ENCODE measurements around the gene FARP1.

FARP1 gene

GRCh38 chr13:98173431-98174152, 30.7 kb downstream of the FARP1 start:
- POLR2A ChIA-PET = interaction anchor here (0.6 kb wide), 2 partner anchors 28 to 47 kb away, joined by 3 read pairs; no protein-coding TSS in a partner anchor
- CTCF ChIA-PET = interaction anchor here (1.1 kb wide), 2 partner anchors 12 to 224 kb away, joined by 3 read pairs; no protein-coding TSS in a partner anchor

GRCh38 chr13:98174307-98174706, 31.4 kb downstream of the FARP1 start:
- H3K27ac ChIP-seq (ENCODE audit: extremely low read depth, low read depth, low read length) = no peak overlapping the region
- no peak overlapping the region for H3K4me3 ChIP-seq (ENCODE audit: low read depth, low read length)
- POLR2A ChIA-PET = interaction anchor here (0.6 kb wide), 2 partner anchors 28 to 48 kb away, joined by 3 read pairs; no protein-coding TSS in a partner anchor
- peaks cover 0 to 3% of the 10 kb centered on the region in 2 experiments; a peak in 1 of 3 replicates for H3K36me3 ChIP-seq (ENCODE audit: control insufficient read depth in 2 of 2, insufficient read depth in 1 of 2, low read length in 2 of 2)
- peak; percentile 57; the same call in 1 of the 2 replicates for TF ChIP-seq FEZF1 (tag by site-specific recombination; IDR thresholded peaks at IDR 0.05)
- TF ChIP-seq HOXD13 (CRISPR knock-in tag; IDR thresholded peaks at IDR 0.05; ENCODE audit: borderline replicate concordance) = no peak
- H3K4me1 ChIP-seq (ENCODE audit: control insufficient read depth, insufficient read depth, low read length) = peaks cover 24% of the 10 kb centered on the region
- CTCF ChIA-PET = interaction anchor here (1.1 kb wide), 2 partner anchors 13 to 224 kb away, joined by 3 read pairs; no protein-coding TSS in a partner anchor
- H3K9me3 ChIP-seq (ENCODE audit: control insufficient read depth, insufficient read depth, low read depth, low read length) = no peaks in the 10 kb centered on the region

More at GRCh38 chr13:98173431-98174152, 30.7 kb downstream of the FARP1 start:
- H3K27ac ChIP-seq (ENCODE audit: extremely low read depth, low read depth, low read length) = no peak overlapping the region
- H3K4me3 ChIP-seq (ENCODE audit: low read depth, low read length) = no peak overlapping the region
- no peak for TF ChIP-seq RBAK (tag by site-specific recombination; IDR thresholded peaks at IDR 0.05)
- peak; percentile 37 for TF ChIP-seq FEZF1 (tag by site-specific recombination; IDR thresholded peaks at IDR 0.05)
- no peak for TF ChIP-seq ZNF366 (tag by site-specific recombination; conservative IDR thresholded peaks at IDR 0.05)
- TF ChIP-seq ZNF514 (tag by site-specific recombination; IDR thresholded peaks at IDR 0.05) = no peak
- H3K36me3 ChIP-seq (ENCODE audit: control insufficient read depth in 2 of 2, insufficient read depth in 1 of 2, low read length in 2 of 2) = peaks cover 0 to 3% of the 10 kb centered on the region in 2 experiments; a peak in 1 of 3 replicates
- peaks cover 24% of the 10 kb centered on the region for H3K4me1 ChIP-seq (ENCODE audit: control insufficient read depth, insufficient read depth, low read length)
- H3K9me3 ChIP-seq (ENCODE audit: control insufficient read depth, insufficient read depth, low read depth, low read length) = no peaks in the 10 kb centered on the region

GRCh38 chr13:98175043-98175442, 32.1 kb downstream of the FARP1 start:
- ChIA-PET CTCF (interaction anchor here (1.1 kb wide), 1 partner anchor 14 kb away, joined by 3 read pairs; no protein-coding TSS in a partner anchor), POLR2A (no interaction called here)
- H3K27ac ChIP-seq (ENCODE audit: extremely low read depth, low read depth, low read length) = no peak overlapping the region
- TF ChIP-seq IKZF3 (tag by site-specific recombination; IDR thresholded peaks at IDR 0.05) (no peak), ZNF221 (tag by site-specific recombination; IDR thresholded peaks at IDR 0.05; ENCODE audit: borderline replicate concordance) (no peak), SCRT2 (tag by site-specific recombination; IDR thresholded peaks at IDR 0.05) (peak; percentile 47; the same call in 1 of the 2 replicates), ZSCAN16 (tag by site-specific recombination; IDR thresholded peaks at IDR 0.05) (no peak)
- peaks cover 24% of the 10 kb centered on the region for H3K4me1 ChIP-seq (ENCODE audit: control insufficient read depth, insufficient read depth, low read length)
- H3K4me3 ChIP-seq (ENCODE audit: low read depth, low read length) = no peak overlapping the region
- no peaks in the 10 kb centered on the region for H3K9me3 ChIP-seq (ENCODE audit: control insufficient read depth, insufficient read depth, low read depth, low read length)
- H3K36me3 ChIP-seq (ENCODE audit: control insufficient read depth in 2 of 2, insufficient read depth in 1 of 2, low read length in 2 of 2) = peaks cover 0 to 3% of the 10 kb centered on the region in 2 experiments; a peak in 1 of 3 replicates

GRCh38 chr13:98175823-98176222, 32.9 kb downstream of the FARP1 start:
- POLR2A ChIA-PET = no interaction called here
- Histone ChIP-seq H3K4me3 (ENCODE audit: low read depth, low read length) (no peak overlapping the region), H3K36me3 (ENCODE audit: control insufficient read depth in 2 of 2, insufficient read depth in 1 of 2, low read length in 2 of 2) (peaks cover 0 to 3% of the 10 kb centered on the region in 2 experiments; a peak in 1 of 3 replicates), H3K4me1 (ENCODE audit: control insufficient read depth, insufficient read depth, low read length) (peaks cover 24% of the 10 kb centered on the region), H3K27ac (ENCODE audit: extremely low read depth, low read depth, low read length) (no peak overlapping the region), H3K9me3 (ENCODE audit: control insufficient read depth, insufficient read depth, low read depth, low read length) (no peaks in the 10 kb centered on the region)
- no peak for TF ChIP-seq ZNF324 (tag by site-specific recombination; IDR thresholded peaks at IDR 0.05)
- TF ChIP-seq ZNF223 (tag by site-specific recombination; IDR thresholded peaks at IDR 0.05) = no peak
- TF ChIP-seq ZNF37A (tag by site-specific recombination; IDR thresholded peaks at IDR 0.05) = no peak
- CTCF ChIA-PET = no interaction called here

- Histone ChIP-seq H3K27ac (ENCODE audit: extremely low read depth, low read depth, low read length) (no peak within 1 kb of the TSS), H3K9me3 (ENCODE audit: control insufficient read depth, insufficient read depth, low read depth, low read length) (no peaks in the 10 kb centered on the region), H3K4me3 (ENCODE audit: low read depth, low read length) (no peak within 1 kb of the TSS), H3K36me3 (ENCODE audit: control insufficient read depth in 2 of 2, insufficient read depth in 1 of 2, low read length in 2 of 2) (peaks cover 0 to 3% of the 10 kb centered on the region in 2 experiments; a peak in 1 of 3 replicates), H3K4me1 (ENCODE audit: control insufficient read depth, insufficient read depth, low read length) (peaks cover 24% of the 10 kb centered on the region)
- TF ChIP-seq ZNF121 (tag by site-specific recombination; IDR thresholded peaks at IDR 0.05) (no peak), SCRT1 (tag by site-specific recombination; IDR thresholded peaks at IDR 0.05; ENCODE audit: borderline replicate concordance) (no peak), ZNF544 (tag by site-specific recombination; IDR thresholded peaks at IDR 0.05) (no peak), ZNF324 (tag by site-specific recombination; IDR thresholded peaks at IDR 0.05) (no peak), ZNF747 (tag by site-specific recombination; IDR thresholded peaks at IDR 0.05) (no peak), ZNF202 (tag by site-specific recombination; IDR thresholded peaks at IDR 0.05; ENCODE audit: borderline replicate concordance) (peak; percentile 39; the same call in 1 of the 2 replicates), ZNF239 (tag by site-specific recombination; IDR thresholded peaks at IDR 0.05) (no peak)
- CTCF ChIA-PET = interaction anchor here (0.6 kb wide), 1 partner anchor 29 kb away, joined by 3 read pairs; no protein-coding TSS in a partner anchor
- POLR2A ChIA-PET = no interaction called here
These were observed 34.1 kb downstream of the FARP1 start, which contains the start of gene RNF113B for GRCh38 chr13:98176777-98177608. Gene RNF113B, minus strand, starts transcription at chr13:98177269. Its CDS starts 33 bp downstream, at chr13:98177236.
